Measurements from ENCODE around the gene RABGAP1.

DNA sequence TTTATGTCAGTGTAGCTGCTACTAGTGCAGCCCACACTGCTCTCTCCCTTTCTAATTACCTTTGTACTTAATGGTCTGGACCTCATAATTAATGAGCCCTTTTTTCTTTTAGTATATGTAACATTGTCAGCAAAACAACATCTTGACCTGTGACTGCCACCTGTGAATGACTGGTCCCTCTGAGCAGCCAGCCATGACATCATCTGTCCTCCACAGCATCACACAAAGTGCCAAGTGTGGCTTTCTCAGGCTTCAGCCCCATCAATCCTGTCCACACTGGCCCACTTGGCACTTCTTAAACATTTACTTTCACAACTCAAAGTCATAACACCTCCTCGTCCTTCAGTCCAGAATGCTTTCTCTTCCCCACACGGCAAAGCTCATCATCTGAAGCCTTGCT, 197.3 kb downstream of the RABGAP1 start:
- TF ChIP-seq, protein P1, sequence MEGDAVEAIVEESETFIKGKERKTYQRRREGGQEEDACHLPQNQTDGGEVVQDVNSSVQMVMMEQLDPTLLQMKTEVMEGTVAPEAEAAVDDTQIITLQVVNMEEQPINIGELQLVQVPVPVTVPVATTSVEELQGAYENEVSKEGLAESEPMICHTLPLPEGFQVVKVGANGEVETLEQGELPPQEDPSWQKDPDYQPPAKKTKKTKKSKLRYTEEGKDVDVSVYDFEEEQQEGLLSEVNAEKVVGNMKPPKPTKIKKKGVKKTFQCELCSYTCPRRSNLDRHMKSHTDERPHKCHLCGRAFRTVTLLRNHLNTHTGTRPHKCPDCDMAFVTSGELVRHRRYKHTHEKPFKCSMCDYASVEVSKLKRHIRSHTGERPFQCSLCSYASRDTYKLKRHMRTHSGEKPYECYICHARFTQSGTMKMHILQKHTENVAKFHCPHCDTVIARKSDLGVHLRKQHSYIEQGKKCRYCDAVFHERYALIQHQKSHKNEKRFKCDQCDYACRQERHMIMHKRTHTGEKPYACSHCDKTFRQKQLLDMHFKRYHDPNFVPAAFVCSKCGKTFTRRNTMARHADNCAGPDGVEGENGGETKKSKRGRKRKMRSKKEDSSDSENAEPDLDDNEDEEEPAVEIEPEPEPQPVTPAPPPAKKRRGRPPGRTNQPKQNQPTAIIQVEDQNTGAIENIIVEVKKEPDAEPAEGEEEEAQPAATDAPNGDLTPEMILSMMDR (IDR thresholded peaks at IDR 0.05; ENCODE audit: low read length): no peak
- TF ChIP-seq EZH2 (optimal IDR thresholded peaks at IDR 0.05; ENCODE audit: low read depth, low read length): no peak
